GM12891 (cell line): ENCODE data around the gene PYGO1.

ENCODE experiments used
- PAX5 ChIP-seq: IDR thresholded peaks from 2 replicates; pipeline ENCODE4 v1.6.1; 2011; ENCODE audit warnings: low read length, moderate library complexity, mild to moderate bottlenecking; ENCODE audit not compliant: insufficient read depth, severe bottlenecking
- POLR2A ChIP-seq: IDR thresholded peaks from 2 replicates; pipeline ENCODE4 v1.6.1; 2011; ENCODE audit warnings: low read depth, low read length, control low read depth
- POLR2AphosphoS5 ChIP-seq: IDR thresholded peaks from 2 replicates; pipeline ENCODE4 v1.6.1; 2011; ENCODE audit warnings: low read depth, low read length, control low read depth
- POU2F2 ChIP-seq: IDR thresholded peaks from 2 replicates; pipeline ENCODE4 v1.6.1; 2011; ENCODE audit warnings: low read depth, mild to moderate bottlenecking, control low read depth, low read length, moderate library complexity
- TAF1 ChIP-seq: IDR thresholded peaks from 2 replicates; pipeline ENCODE4 v1.6.1; 2011; ENCODE audit warnings: low read depth, low read length, control low read depth

GRCh38 chr15:55532944-55533343 lies 55.2 kb downstream of the PYGO1 start:
- no peak for TF ChIP-seq POLR2A
- TF ChIP-seq PAX5: no peak
- TF ChIP-seq TAF1: no peak
- no peak for TF ChIP-seq POU2F2
- no peak for TF ChIP-seq POLR2AphosphoS5
